LoVo (cell line): ENCODE data around the gene DROSHA.

ENCODE experiments used
- DNase-seq: peaks from one replicate; pipeline ENCODE4 v3.0.0-alpha.2; 2016; ENCODE audit warnings: low spot score

Gene DROSHA

DNA sequence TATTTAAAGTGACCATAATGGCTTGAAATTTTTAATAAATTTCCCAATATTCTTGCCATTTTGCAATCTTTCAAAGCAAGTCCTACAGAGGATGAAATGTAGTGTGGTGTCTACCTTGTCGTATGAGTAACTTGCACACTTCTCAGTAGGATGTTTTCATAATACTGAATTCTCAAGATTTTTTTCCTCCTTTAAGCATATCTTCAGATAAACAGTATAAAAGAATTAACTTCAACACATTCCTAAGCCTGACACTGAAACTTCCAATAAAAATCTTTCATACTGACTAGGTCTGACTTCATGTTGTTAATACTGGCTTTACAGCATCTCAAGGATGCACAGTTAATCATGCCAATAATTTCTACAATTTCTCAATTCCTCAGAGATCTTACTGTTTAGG is 62.0 kb downstream of the DROSHA start:
- no peak for DNase-seq

DNA sequence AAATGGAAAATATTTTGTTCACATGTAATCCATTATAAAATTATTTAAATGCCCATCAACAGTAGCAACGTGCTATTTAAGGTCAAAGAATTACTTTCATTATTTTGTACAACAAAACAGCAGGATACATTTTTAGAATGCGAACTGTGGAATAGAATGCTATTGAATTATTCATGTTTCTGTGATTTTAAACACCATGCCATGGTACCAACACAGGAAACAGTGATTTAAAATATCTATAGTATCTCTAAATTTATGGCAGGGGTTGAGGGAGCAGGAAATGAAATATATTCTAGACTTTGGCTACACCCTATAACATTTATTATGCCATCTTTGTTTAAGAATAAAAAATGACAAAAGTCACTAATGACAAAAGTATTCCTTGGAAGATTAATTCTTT is 62.4 kb downstream of the DROSHA start:
- no peak for DNase-seq

DNA sequence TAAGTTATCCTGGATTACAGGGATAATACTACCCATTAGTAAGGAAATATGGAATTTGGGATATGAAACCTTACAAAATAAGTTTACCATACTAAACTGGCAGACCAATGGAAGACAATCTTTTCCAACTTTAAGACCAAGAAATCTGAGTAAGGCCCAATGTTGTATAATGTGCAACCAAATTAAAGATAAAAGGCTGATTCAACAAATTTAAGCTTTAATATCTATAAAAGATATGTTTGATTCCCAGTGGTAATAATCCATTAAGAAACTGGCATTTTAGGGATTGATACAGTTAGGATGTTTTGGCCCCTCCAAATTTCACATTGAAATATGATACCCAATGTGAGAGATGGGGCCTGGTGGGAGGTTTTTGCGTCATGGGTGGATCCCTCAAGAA is 66.6 kb downstream of the DROSHA start:
- DNase-seq, result no peak

DNA sequence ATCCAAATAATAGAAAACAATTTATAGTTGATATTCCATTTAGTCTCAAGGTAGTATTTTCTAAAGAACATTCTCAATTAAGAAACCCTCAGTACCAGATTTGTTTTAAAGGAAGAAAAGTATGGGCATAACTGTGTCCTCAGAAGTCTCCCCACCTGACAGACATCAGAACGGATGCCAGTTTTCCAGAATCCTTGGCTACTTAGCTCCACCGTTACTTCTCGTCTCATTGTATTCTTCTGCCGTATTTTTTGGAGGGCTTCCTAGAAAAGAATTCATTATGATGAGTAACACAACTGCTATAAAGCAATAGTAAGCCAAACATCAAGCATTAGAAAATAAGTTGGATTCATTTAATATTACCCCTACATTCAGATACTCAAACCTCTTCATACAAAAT is 67.8 kb downstream of the DROSHA start:
- DNase-seq, result no peak

DNA sequence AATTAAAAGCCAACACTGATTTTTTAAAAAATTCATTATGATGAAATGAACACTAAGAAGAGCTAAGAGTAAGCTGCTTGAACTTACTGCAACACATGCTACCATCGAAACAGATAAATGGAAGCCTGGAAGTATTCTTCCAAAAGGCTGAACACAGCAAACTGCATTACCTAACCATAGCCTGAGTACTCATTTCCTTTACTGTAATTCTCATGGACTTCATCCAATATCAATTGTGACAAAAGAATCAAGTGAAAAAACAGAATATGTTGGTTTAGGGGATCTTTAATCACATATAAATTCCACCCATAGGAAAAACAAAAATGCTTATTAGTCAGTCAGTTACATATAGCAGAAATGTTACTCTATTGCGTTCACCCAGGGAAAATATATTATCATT is 68.5 kb downstream of the DROSHA start:
- DNase-seq, result no peak

DNA sequence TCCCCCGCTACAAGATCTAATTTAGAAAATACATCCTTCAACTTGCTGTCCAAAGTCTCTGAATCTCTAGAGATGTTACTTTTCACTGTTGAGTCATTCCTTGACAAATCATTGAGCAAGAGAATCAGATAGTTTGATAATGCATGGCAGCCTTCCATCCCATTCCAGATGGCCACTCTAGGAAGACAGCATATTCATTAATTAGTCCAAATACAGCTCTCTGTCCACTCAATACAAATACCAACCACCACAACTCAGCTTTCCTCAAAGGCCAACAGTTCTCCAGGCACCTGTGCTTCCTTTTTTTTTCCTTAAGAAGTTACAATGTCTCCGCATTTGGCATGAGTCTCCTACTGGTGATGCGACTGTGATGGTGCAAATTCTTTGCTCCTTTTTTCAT is 72.3 kb downstream of the DROSHA start:
- no peak for DNase-seq

DNA sequence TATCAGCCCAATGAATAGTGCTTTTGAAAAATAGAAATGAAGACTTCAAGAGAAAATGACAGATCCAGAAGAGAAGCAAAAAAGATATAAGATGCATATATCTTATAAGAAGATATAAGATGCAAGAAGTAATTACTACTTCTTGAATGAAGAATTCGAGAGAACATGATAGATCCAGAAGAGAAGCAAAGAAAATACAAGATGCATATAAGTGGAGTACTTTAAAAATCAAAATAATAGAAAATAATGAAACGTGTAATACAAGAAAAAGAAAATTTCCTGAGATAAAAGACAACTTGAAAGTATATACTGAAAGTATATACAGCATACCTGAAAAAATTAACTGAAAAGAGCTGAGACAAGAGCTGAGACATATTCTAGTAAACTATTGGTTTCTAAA is 76.7 kb downstream of the DROSHA start:
- DNase-seq, result no peak

DNA sequence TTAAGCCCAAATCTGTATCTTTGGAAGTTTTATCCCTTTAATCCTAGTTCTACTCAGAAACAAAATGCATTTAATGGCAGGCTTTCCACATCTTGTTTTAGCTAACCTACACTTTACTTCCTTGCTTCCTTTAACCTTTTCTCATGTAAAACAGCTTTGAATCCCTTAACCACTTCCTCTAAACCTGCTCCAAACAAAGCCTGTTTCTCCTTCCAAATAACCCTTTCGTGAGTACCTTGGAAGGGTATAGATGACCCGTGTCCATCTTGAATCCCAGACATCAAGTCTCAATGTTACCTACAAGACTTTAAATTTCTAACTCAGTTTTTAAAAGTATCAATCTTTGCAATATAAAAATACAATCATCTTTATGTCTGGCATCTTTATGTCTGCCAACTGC is 78.4 kb downstream of the DROSHA start:
- DNase-seq, result no peak

DNA sequence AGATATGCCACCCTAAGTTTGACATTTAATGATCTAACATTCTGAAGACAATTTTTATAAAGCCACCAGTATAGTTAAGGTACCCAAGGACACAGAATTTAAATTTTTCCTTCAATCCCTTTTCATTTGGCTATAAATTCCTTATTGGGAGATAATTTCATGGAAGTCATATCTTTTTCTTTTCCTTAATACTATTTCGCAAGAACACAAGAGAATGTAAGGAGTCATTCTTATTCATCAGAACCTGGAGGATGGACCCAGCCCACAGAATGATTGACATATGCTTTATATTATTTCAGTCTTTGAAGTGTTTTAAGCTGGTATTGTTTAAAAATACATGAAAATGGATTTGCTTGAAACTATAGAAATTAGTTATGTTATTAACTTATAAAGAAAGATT is 79.6 kb downstream of the DROSHA start:
- DNase-seq, result no peak

DNA sequence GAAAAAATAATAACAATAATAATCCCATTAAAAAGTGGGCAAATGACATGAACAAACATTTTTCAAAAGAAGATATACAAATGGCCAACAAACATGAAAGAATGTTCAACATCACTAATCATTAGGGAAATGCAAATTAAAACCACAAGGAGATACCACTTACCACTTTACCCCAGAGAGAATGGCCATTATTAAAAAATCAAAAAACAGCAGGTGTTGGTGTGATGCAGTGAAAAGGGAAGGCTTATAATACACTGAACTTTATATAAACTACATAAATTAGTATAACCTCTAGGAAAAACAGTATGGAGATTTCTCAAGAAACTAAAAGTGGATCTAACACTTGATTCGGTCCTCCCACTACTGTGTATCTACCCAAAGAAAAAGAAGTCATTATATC is 81.9 kb downstream of the DROSHA start:
- DNase-seq, result no peak

DNA sequence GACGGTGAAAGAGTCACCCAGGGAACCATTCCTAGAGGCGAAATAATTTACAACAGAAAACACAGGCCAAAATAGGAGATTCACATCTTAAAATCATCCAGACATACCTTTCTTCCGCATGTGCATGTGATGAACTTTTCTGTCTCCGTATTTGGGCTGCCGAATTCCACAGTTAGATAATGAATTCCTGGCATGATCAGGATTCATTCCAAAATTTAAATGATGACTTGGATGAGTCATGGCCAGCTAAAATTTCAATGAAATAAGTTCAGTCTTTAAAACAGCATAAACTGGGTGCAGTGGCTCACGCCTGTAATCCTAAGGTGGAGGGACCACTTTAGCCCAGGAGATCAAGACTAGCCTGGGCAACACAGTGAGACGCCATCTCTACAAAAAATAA is 82.7 kb downstream of the DROSHA start:
- DNase-seq, result no peak

DNA sequence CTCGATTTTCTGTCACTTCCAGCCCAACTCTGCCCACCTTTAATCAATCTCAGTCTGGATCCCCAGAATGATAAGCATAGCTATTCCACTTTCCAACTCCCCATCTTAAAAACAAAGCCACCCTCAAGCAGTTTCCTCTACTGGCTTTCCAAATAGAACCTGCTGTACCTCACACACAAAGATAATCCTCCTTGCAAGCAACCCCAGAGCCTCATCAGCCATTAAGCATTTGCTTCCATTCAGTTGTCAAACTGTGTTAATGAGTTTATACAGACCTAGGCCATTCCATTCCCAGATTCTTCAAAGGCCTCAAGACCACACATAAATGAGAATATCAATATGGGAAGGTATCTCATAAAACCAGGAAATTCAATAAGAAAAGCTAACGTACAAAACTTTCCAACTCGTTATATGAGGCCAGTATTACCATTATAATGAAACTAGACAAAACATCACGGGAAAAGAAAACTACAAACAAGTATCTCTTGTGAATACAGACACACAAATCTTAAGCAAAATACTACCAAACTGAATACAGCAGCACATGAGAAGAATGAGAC is 86.8 kb downstream of the DROSHA start:
- no peak for DNase-seq

DNA sequence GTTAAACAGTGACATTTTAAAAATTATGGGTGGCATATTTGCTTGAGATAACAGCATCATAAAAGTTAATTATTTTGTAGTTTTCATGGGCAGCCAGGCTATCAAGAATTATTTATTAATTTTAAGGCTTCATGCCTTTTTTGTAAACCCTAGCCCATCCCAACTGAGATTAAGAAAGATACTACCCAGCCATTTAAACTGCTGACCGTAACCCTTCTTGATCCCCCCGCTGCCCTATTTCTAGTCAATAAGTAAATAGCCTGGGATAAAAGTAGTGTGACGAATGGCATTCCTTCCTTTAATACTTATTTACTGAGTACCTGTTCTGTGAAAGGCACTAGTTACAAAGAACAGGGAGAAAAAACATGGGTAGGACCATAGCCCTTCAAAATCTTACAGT is 88.3 kb downstream of the DROSHA start:
- DNase-seq, result no peak

DNA sequence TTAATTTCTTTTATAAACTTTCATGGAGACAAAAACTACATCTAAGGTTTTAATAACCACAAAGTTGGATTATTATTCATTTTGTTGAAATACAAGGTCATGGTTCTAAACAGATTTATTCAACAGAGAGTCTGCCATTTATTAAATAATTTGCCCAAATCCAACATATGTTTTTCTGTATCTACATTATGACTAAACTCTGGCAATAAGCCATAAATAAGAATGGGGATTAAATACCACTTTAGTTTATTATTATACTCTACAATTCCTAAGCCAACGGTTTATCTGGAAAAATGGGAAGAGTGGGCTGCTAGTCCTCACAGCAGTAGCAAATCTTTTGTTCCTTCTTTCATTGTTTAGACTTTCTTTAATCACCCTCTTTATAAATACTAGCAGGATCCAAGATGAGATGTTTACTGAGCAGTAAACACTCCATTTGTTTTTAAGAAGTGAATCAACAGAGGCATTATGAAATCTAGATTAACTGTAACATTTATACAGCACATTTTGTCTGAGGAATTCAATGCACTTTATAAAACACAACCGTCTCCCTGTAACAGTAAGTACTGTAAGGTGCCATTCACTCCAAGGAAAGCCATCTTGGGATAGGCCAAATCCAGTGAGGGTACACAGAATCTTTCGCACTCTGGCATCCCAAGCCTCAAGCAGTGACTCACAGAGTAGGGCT is 89.7 kb downstream of the DROSHA start:
- DNase-seq, result no peak

DNA sequence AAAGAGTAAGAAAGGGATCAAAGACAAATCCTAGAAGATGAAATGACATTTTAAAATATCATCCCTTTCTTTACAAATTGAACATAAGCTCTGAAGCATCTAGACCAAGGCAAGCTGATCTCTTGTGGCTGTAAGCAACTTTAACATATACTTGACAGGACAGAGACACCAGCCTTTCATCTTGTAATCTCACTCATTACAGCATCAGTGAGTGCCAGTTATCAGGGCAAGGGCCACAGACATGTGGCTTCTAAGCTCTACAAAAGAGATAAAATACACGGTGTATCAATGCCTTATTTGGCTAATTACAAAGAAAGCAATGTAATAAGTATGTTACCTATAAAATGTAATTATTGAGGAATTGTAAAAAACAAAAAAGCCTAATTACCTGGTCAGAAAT is 95.0 kb downstream of the DROSHA start:
- no peak for DNase-seq

DNA sequence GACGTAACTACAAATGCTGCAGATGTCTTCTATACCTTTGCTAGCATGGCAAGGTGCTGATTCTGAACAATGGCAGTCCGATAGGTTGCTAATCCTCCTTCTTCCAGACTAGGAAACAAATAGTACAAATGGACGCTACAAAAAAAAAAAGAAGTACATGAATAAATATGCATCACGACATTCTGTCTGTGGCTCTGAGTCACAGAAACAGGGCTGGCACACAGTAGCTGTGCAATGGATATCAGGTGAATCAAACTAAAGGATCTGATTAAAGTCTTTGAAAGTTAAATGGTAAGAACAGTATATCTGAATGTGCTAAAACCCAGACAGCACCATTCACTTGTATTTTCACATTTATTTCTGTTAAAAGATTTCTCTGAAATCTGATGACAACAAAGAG is 96.2 kb downstream of the DROSHA start:
- no peak for DNase-seq

DNA sequence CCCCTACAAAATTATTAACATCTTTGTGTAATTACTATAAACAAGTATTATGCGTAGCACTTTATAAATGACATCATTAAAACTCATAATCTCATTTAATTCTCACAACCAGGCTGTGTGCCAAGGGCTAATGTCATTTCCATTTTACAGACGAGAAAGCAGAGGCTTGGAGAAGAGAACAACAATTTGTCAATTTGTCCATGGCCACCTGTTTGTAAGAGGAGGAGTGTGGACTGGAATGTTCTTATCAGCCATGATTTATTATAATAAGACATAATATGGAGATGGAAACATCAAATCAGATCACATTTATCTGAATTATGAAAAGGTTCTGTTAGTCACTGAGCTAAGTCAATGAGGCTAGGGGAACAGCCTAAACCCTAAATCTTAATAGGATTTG is 97.0 kb downstream of the DROSHA start:
- DNase-seq, result no peak

DNA sequence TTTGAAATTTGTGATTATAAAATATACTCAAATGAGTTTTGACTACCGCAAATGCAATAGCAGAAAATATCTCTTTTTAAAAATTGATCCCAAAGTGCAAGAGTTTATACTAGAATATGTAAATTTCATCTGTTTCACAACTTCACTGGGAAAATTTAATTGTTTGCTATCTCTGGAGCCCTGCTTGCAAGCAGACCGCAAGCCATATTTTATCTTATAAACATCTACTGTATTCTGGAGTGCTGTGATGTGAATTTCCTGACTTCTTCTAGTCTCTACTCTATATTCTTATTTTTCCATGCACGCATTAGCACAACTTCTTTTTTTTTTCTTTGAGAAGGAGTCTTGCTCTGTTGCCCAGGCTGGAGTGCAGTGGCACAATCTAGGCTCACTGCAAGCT is 98.7 kb downstream of the DROSHA start:
- no peak for DNase-seq

DNA sequence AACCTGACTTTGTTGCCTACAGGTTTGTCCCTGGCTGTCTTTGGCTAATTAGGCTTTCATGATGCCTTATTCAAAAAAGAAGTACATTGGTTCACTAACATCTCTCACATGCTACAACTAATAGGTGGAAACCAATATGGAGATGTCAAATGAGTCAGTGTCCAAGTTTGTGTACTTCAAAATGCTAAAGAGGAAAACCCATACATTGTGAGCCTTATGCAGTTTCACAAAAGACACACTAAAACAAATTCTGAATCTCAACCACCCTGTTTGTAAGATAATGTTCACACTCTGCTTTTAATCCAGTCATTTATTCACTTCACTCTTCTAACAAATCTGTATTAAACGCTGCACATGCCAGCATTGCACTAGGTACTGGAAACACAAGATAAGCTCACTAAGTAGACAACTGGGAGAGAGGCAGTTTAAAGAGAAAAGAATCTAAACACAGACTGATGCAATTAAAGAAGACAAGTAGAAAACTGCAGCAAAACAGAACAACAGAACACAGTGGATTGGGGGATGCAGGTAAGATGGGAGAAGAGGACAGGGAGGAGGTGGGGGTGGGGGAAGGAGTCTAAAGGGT is 104.1 kb downstream of the DROSHA start:
- DNase-seq, result no peak

DNA sequence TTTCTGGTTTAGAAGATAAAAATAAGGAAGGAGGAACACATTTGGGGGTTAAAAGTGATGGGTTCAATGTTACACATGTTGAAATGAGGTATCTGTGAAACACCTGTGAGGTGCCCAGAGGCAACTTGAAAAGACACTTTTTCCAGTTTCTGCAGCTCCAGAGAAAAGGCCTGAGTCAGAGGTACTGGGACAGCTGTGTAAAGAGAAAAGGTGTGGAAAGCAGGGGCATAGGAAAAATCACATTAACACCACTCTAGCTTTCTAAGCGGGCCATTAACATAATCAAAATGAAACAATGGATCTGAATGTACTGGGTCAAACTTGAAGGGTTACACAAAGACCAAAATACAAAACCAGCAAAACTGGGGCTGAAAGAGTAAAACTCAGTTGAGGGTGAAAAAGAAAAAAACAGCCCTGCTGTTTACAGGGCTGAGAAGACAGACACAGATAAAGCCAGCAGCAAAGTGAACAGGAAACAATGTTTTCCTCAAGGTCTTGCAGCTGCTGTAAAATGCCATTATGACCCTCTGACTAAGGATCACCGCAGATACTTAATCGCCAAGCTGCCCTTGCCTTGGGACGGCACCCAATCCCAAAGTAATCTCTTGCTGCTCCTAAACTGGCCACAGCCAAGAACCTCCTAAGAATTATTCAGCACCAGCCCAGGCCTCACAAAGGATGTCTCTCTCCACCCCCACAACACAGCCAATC is 104.7 kb downstream of the DROSHA start:
- no peak for DNase-seq

DNA sequence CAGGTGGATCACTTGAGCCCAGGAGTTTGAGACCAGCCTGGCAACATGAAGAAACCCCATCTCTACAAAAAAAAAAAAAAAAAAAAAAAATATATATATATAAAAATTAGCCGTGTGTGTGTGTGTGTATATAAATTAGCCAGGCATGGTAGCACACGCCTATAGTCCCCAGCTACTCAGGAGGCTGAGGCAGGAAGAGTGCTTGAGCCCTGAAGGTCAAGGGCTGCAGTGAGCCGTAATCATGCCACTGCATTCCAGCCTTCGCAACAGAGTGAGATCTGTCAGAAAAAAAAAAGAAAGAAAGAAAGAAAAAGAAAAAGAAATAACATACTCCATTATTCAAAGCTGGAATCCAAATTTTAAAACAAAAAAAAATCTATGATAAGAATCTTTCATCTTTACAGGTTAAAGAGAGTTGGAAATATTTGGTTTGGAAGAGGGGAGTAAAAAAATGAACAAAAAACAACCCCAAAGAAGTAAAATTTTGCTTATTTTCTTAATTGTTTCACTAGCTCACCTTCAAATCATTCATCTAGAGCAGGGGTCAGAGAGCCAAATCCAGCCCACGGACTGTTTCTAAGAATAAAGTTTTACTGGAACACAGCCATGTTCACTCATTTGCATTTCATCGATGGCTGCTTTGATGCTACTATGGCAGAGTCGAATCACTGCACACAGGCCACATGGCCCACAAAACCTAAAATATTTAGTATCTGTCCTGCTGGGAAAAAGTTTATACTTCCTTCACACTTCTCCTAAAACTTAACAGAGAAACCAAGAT is 109.9 kb downstream of the DROSHA start:
- no peak for DNase-seq

DNA sequence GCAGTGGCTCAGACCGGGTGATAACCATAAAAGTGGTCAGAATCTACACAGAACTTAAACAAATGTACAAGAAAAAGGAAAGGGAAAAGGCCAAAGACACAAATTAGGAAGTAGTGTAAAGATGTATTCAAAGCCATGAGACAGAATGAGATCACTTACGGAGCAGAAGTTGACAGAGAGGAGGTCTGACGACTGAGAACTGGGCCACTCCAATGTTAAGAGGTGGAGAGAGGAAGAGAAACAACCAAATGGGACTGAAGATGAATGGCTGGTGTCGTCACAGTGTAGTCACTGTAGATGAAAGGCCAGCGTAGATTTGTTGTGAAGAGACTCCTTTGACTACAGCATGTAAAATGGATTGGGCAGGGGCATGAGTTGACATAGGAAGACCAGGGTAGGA is 114.4 kb downstream of the DROSHA start:
- DNase-seq, result no peak

DNA sequence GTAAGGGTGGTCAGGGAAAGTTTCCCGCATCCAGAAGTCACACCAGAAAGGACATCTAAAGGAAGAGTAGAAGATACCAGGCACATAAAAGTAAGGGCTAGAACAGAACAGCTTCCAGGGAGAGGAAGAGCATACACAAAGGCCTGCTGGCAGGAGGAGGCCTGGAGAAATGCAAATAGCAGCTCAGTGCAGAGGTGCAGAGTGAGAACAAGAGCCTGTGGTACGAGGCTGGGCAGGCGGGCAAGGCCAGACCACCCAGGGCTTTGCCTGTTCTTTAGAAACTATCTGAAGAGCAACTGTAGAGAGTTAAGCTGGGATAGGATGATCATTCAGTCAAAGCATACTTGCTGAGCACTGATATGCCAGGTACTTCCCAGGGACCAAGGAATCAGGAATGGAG is 115.3 kb downstream of the DROSHA start:
- DNase-seq, result no peak
